Measurements from ENCODE around the gene CDH23.

DNA sequence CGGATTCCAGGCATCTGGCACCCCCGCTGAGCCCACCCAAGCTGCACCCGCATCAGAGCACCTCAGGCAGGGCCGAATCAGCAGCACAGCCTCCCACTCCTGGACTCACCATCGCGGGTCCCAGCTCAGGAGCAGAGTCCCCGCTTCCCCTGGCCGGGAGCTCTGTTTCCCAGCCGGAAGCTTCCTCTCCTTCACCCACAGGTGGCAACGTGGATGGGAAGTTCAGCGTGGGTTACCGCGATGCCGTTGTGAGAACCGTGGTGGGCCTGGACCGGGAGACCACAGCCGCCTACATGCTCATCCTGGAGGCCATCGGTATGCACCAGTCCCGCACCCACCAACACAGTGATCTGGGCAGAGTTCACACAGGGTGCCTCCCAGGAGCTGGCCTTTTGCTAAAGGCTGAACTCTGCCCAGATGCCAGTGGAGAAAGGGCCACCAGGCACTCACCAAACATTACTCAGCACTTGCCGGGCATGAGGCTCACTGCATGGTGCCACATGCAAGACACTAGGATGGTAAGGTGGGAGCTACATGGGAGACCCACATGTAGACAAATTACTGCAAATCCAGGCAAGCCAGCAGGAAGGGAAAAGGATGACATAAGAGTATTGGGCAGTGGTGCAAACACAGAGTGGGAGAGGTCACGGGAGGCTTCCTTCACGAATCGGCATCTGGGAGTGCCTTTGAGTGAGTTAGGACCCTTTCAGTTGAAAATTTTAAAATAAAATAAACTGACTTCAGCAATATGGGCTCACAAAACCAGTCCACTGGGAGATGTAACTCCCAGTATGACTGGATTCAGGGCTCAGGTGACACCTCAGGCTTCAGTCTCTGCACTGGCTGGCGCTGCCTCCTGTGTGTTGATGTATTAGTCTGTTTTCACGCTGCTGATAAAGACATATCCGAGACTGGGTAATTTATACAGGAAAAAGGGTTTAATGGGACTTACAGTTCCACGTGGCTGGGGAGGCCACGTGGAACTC lies 312.5 kb downstream of the CDH23 start:
- TF ChIP-seq, protein P1, sequence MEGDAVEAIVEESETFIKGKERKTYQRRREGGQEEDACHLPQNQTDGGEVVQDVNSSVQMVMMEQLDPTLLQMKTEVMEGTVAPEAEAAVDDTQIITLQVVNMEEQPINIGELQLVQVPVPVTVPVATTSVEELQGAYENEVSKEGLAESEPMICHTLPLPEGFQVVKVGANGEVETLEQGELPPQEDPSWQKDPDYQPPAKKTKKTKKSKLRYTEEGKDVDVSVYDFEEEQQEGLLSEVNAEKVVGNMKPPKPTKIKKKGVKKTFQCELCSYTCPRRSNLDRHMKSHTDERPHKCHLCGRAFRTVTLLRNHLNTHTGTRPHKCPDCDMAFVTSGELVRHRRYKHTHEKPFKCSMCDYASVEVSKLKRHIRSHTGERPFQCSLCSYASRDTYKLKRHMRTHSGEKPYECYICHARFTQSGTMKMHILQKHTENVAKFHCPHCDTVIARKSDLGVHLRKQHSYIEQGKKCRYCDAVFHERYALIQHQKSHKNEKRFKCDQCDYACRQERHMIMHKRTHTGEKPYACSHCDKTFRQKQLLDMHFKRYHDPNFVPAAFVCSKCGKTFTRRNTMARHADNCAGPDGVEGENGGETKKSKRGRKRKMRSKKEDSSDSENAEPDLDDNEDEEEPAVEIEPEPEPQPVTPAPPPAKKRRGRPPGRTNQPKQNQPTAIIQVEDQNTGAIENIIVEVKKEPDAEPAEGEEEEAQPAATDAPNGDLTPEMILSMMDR (IDR thresholded peaks at IDR 0.05; ENCODE audit: low read length) = no peak
- no peak for TF ChIP-seq EZH2 (optimal IDR thresholded peaks at IDR 0.05; ENCODE audit: low read depth, low read length)

All from MM.1S (cell line).